SKM-1 (cell line): ENCODE results near the gene TPO.
"Not testable (repeated sequence)": the region's sequence is repeated elsewhere in the genome, so short reads cannot be mapped to it uniquely, and the experiment has no call there.

ENCODE experiments used
- DNase-seq: peaks from one replicate; lab custom pipeline; 2025; ENCODE audit not compliant: unreplicated experiment; lab: John Stamatoyannopoulos, UW

The TPO gene

GRCh38 chr2:1405124-1405523 lies 8.1 kb upstream of the TPO start:
- no peak for DNase-seq

GRCh38 chr2:1405967-1406366 lies 7.3 kb upstream of the TPO start:
- no peak for DNase-seq

- no peak for DNase-seq
Observed at GRCh38 chr2:1406434-1406833, 6.8 kb upstream of the TPO start.

- DNase-seq = no peak
Observed at GRCh38 chr2:1407950-1408675, 5.2 kb upstream of the TPO start.

- no peak for DNase-seq
Observed at GRCh38 chr2:1414121-1414520, 858 bp downstream of the TPO start.

GRCh38 chr2:1414901-1415300 lies 1.6 kb downstream of the TPO start:
- not testable (repeated sequence) for DNase-seq

- DNase-seq = no peak
Observed at GRCh38 chr2:1415501-1415900, 2.2 kb downstream of the TPO start.

- no peak for DNase-seq
Observed at GRCh38 chr2:1418566-1418965, 5.3 kb downstream of the TPO start.

GRCh38 chr2:1420746-1421480 lies 7.7 kb downstream of the TPO start:
- DNase-seq = no peak

GRCh38 chr2:1421731-1422130 lies 8.5 kb downstream of the TPO start:
- DNase-seq = no peak

GRCh38 chr2:1422131-1422530 lies 8.9 kb downstream of the TPO start:
- no peak for DNase-seq

GRCh38 chr2:1422716-1423285 lies 9.5 kb downstream of the TPO start:
- DNase-seq = no peak

- DNase-seq = no peak
Observed at GRCh38 chr2:1427086-1427485, 13.8 kb downstream of the TPO start.

- DNase-seq = no peak
Observed at GRCh38 chr2:1429895-1430294, 16.6 kb downstream of the TPO start.

- no peak for DNase-seq
Observed at GRCh38 chr2:1430491-1430890, 17.2 kb downstream of the TPO start.

- DNase-seq = no peak
Observed at GRCh38 chr2:1431886-1432400, 18.7 kb downstream of the TPO start.

GRCh38 chr2:1432726-1433125 lies 19.5 kb downstream of the TPO start:
- DNase-seq = no peak

GRCh38 chr2:1436369-1436768 lies 23.1 kb downstream of the TPO start:
- no peak for DNase-seq

- no peak for DNase-seq
Observed at GRCh38 chr2:1437101-1437500, 23.8 kb downstream of the TPO start.

- no peak for DNase-seq
Observed at GRCh38 chr2:1437537-1437936, 24.3 kb downstream of the TPO start.

- no peak for DNase-seq
Observed at GRCh38 chr2:1438972-1439371, 25.7 kb downstream of the TPO start.

- DNase-seq = no peak
Observed at GRCh38 chr2:1440581-1440980, 27.3 kb downstream of the TPO start.
